Ovary (tissue), 3 donors: Measurements from ENCODE around the gene NDUFA8.

Experiments used
- CTCF ChIP-seq, 3 donors: fragments of 450-650 bp in 2 of 3; fragments of 200-600 bp in 1 of 3; IDR thresholded peaks; one replicate each; pipeline versions ENCODE4 v1.5.1 to v1.8.0; 2016 to 2022; ENCODE audit warnings: antibody characterized with exemption in 3 of 3, mild to moderate bottlenecking in 1 of 3
- POLR2A ChIP-seq: fragments of 450-650 bp; IDR thresholded peaks from one replicate; pipeline ENCODE4 v1.6.1; 2017; ENCODE audit warnings: antibody characterized with exemption, mild to moderate bottlenecking, moderate library complexity
- donor health status: DM: no; HTN: no; CAD: no.

DNA sequence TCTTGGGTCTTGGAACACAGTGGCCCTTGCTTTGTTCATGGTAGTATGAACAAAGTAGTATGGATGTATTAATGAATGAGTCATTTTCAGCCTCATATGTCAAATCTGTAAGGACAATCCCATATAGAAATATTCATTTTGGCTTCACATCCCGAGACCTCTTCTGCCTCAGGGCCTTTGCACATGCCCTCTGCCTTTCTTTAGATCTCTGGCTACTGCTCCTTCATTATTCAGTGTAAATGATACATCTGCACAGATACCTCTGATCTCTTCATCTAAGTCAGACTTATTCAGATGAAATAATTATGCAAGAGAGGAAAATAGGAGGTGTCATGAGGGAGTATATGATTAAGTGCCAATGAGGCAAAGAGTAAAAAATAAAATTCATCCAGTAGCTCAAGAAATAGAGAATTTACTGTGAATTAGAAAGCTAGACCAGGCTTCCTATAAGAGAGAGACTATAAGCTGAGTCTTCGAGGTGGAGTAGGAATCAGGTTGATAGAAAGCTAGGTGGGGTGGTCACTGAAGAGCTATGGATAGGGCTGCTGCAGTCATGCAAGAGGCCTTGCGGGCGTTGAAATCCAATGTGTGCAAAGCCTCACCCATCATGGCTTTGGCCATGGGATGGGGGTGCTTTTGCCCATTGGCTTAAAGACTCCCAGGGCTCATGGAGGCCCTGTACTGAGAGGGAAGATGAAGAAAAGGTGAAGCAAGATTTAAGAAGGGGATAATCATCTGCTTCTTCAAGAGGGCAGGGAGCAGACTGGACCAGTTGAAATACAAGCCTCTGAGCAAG, 62.8 kb downstream of the NDUFA8 start:
- TF ChIP-seq CTCF (IDR thresholded peaks at IDR 0.05), result no peak
- TF ChIP-seq POLR2A, result no peak
